B cell (primary cell): ENCODE measurements around the gene ATF4. TPM values are rescaled to one million over a fixed set of nuclear protein-coding genes. Genes with fewer than 3 reads are reported as not detected.

Experiments
- ATAC-seq: fragments of 200-7000 bp; cut with Tn5 transposase; one replicate; pipeline ENCODE4 v1.10.0; 2021; ENCODE audit warnings: low read depth, mild to moderate bottlenecking, moderate number of reproducible peaks, moderate library complexity
- CTCF ChIA-PET: fragments of 350-600 bp; sonication (Branson Sonifier 250); formaldehyde crosslinking; loops from one replicate; lab custom pipeline; 2021; ENCODE audit warnings: antibody characterized with exemption, inconsistent platforms; lab: Charles Lee
- POLR2A ChIA-PET: fragments of 350-600 bp; sonication (Branson Sonifier 250); formaldehyde crosslinking; loops from one replicate; lab custom pipeline; 2021; ENCODE audit warnings: antibody characterized with exemption; lab: Charles Lee
- DNase-seq: peaks from one replicate; pipeline ENCODE4 v3.0.0; 2013
- H2AFZ ChIP-seq: 2 replicates; pipeline ENCODE4 v1.6.1; 2012; ENCODE audit warnings: mild to moderate bottlenecking, low read depth, low read length; ENCODE audit not compliant: insufficient read depth, poor library complexity, severe bottlenecking
- H3K27ac ChIP-seq, 2 donors: 1 replicate in 1 of 2; 2 replicates in 1 of 2; pipeline ENCODE4 v1.5.1; 2012 to 2013; ENCODE audit warnings: low read length in 2 of 2, mild to moderate bottlenecking in 2 of 2, moderate library complexity in 1 of 2
- H3K27me3 ChIP-seq, 4 experiments: fragments of 200-600 bp in 1 of 4; sonication (generic) in 1 of 4; replicated peaks in 1 of 4; 1 replicate in 2 of 4; 2 replicates in 2 of 4; pipeline versions ENCODE4 v1.6.1 to v1.7.0; 2013 to 2016; ENCODE audit warnings: low read length in 3 of 4, mild to moderate bottlenecking in 2 of 4, mixed read lengths in 1 of 4, moderate library complexity in 1 of 4; ENCODE audit not compliant: insufficient read depth in 4 of 4, control insufficient read depth in 3 of 4; ENCODE audit errors: control extremely low read depth in 1 of 4
- H3K36me3 ChIP-seq, 2 experiments: replicated peaks in 1 of 2; 1 replicate in 1 of 2; 2 replicates in 1 of 2; pipeline versions ENCODE4 v1.6.1 to v1.7.1; 2013; ENCODE audit warnings: low read length in 1 of 2; ENCODE audit not compliant: insufficient read depth in 2 of 2, control insufficient read depth in 1 of 2; ENCODE audit errors: control extremely low read depth in 1 of 2, extremely low read depth in 1 of 2
- H3K4me1 ChIP-seq, 2 donors: fragments of 200-600 bp in 1 of 2; sonication (generic) in 1 of 2; 1 replicate in 1 of 2; 2 replicates in 1 of 2; pipeline versions ENCODE4 v1.5.1 to v1.6.1; 2013 to 2017; ENCODE audit warnings: low read length in 2 of 2; ENCODE audit not compliant: control insufficient read depth in 2 of 2, insufficient read depth in 2 of 2
- H3K4me2 ChIP-seq: replicated peaks from 2 replicates; pipeline ENCODE3; 2012; ENCODE audit warnings: mild to moderate bottlenecking, low read depth, low read length; ENCODE audit not compliant: poor library complexity, severe bottlenecking
- H3K4me3 ChIP-seq, 5 experiments: fragments of 200-600 bp in 1 of 5; sonication (generic) in 1 of 5; 1 replicate in 3 of 5; 2 replicates in 2 of 5; pipeline versions ENCODE4 v1.5.1 to v1.7.0; 2011 to 2016; ENCODE audit warnings: low read length in 4 of 5, mild to moderate bottlenecking in 4 of 5, low read depth in 2 of 5, control low read depth in 1 of 5, moderate library complexity in 1 of 5; ENCODE audit not compliant: insufficient read depth in 1 of 5; ENCODE audit errors: control extremely low read depth in 1 of 5, extremely low read depth in 1 of 5
- H3K79me2 ChIP-seq: fragments of 200-600 bp; sonication (generic); one replicate; pipeline ENCODE4 v1.6.0; 2016; ENCODE audit warnings: low read length; ENCODE audit not compliant: control insufficient read depth, insufficient read depth
- H3K9ac ChIP-seq: fragments of 200-600 bp; sonication (generic); 2 replicates; pipeline ENCODE4 v1.6.1; 2017; ENCODE audit warnings: mild to moderate bottlenecking, low read length, moderate library complexity
- H3K9me3 ChIP-seq, 3 donors: one replicate each; pipeline versions ENCODE4 v1.6.1 to v1.7.1; 2013; ENCODE audit warnings: low read length in 2 of 3; ENCODE audit not compliant: control insufficient read depth in 2 of 3, insufficient read depth in 1 of 3; ENCODE audit errors: control extremely low read depth in 1 of 3
- H4K20me1 ChIP-seq: 2 replicates; pipeline ENCODE4 v1.6.0; 2012; ENCODE audit warnings: mild to moderate bottlenecking, low read length; ENCODE audit not compliant: insufficient read depth, control insufficient read depth, poor library complexity, severe bottlenecking
- H3K27ac Mint-ChIP-seq: one replicate; pipeline ENCODE4 v1.8.0; 2021; ENCODE audit warnings: mixed read lengths
- H3K27me3 Mint-ChIP-seq: one replicate; pipeline ENCODE4 v1.8.0; 2021; ENCODE audit warnings: mixed read lengths
- H3K4me1 Mint-ChIP-seq: one replicate; pipeline ENCODE4 v1.8.0; 2021; ENCODE audit warnings: mixed read lengths
- H3K4me3 Mint-ChIP-seq: one replicate; pipeline ENCODE4 v1.8.0; 2021; ENCODE audit warnings: mixed read lengths
- H3K9me3 Mint-ChIP-seq: one replicate; pipeline ENCODE4 v1.8.0; 2022; ENCODE audit warnings: mixed read lengths; ENCODE audit not compliant: insufficient read depth
- EZH2 ChIP-seq: IDR thresholded peaks from 2 replicates; pipeline ENCODE4 v1.6.1; 2012; ENCODE audit warnings: borderline replicate concordance, low read depth, mild to moderate bottlenecking, moderate library complexity, low read length; ENCODE audit not compliant: insufficient read depth, poor library complexity, severe bottlenecking
- WGBS: methylation state at CpG from one replicate; pipeline ENCODE4 v1.1.5; 2013; ENCODE audit warnings: missing lambda C conversion rate; ENCODE audit not compliant: insufficient coverage; 5-methylcytosine and 5-hydroxymethylcytosine counted together
- intact Hi-C: fragments of 100-400 bp; cut with micrococcal nuclease; formaldehyde crosslinking; loops from one replicate; pipeline ENCODE4 v1.10.0; 2022
- polyA plus RNA-seq: library from polyadenylated mRNA; depleted of rRNA; stranded (reverse); fragments of >200 nt; gene quantifications from 2 replicates; pipeline ENCODE4 v1.2.3, GENCODE V29; 2012
- total RNA-seq, 2 donors: library from RNA; stranded (reverse); fragments of 120-200 nt in 1 of 2; gene quantifications; 1 replicate in 1 of 2; 2 replicates in 1 of 2; pipeline versions ENCODE4 v1.2.3 to v1.2.4, GENCODE V29; 2013 to 2022
- TF ChIP-seq, protein P1 (sequence below): fragments of 200-600 bp; IDR thresholded peaks from one replicate; pipeline ENCODE4 v1.8.0; 2022; ENCODE audit warnings: antibody characterized with exemption, mild to moderate bottlenecking

ATF4 gene
- total and polyA plus RNA-seq, 2 donors (not counting 1 experiment from before 2014, with no cell fraction given), result 244 to 678 TPM

- H3K9me3 Mint-ChIP-seq, result no peaks in the 10 kb centered on the region
- no peak overlapping the region for H3K27ac ChIP-seq
Observed at GRCh38 chr22:39515266-39516050, 4.9 kb upstream of the ATF4 start.

More at GRCh38 chr22:39515266-39516050, 4.9 kb upstream of the ATF4 start:
- H3K9ac ChIP-seq, result no peak overlapping the region
- H3K79me2 ChIP-seq, result peaks cover 34% of the 10 kb centered on the region
- CTCF ChIA-PET, result interaction anchor here (0.9 to 6.0 kb wide), 23 partner anchors 8 to 525 kb away, joined by 3 to 85 read pairs (median 4); partner anchors contain the start of genes MIEF1, RPS19BP1, SYNGR1 and TAB1
- no peaks in the 10 kb centered on the region for H3K9me3 ChIP-seq
- H3K36me3 ChIP-seq, result peaks cover 0 to 44% of the 10 kb centered on the region in 2 experiments
- no peak overlapping the region for H3K4me3 ChIP-seq
- POLR2A ChIA-PET, result interaction anchor here (0.6 to 1.0 kb wide), 5 partner anchors 13 to 665 kb away, joined by 3 to 5 read pairs (median 3); partner anchors contain the start of gene MIEF1
- Mint-ChIP-seq H3K4me3 (no peak overlapping the region), H3K27me3 (no peaks in the 10 kb centered on the region), H3K27ac (no peak overlapping the region), H3K4me1 (peaks cover 27% of the 10 kb centered on the region)
- H3K27me3 ChIP-seq, result no peaks in the 10 kb centered on the region
- no peak for ATAC-seq
- H3K4me1 ChIP-seq, result peaks cover 7 to 10% of the 10 kb centered on the region in 2 donors
- H2AFZ ChIP-seq, result no peak overlapping the region
- intact Hi-C loops, result no loop called here
- H3K4me2 ChIP-seq, result no peak overlapping the region
- peaks cover 34% of the 10 kb centered on the region for H4K20me1 ChIP-seq
- no peak for TF ChIP-seq EZH2
- TF ChIP-seq, protein P1, sequence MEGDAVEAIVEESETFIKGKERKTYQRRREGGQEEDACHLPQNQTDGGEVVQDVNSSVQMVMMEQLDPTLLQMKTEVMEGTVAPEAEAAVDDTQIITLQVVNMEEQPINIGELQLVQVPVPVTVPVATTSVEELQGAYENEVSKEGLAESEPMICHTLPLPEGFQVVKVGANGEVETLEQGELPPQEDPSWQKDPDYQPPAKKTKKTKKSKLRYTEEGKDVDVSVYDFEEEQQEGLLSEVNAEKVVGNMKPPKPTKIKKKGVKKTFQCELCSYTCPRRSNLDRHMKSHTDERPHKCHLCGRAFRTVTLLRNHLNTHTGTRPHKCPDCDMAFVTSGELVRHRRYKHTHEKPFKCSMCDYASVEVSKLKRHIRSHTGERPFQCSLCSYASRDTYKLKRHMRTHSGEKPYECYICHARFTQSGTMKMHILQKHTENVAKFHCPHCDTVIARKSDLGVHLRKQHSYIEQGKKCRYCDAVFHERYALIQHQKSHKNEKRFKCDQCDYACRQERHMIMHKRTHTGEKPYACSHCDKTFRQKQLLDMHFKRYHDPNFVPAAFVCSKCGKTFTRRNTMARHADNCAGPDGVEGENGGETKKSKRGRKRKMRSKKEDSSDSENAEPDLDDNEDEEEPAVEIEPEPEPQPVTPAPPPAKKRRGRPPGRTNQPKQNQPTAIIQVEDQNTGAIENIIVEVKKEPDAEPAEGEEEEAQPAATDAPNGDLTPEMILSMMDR, result no peak
- 100% methylated on average over 2 of the region's 12 CpGs for WGBS
- no peak for DNase-seq
